Measurements from ENCODE around the gene PHPT1.

Gene PHPT1

GRCh38 chr9:136840140-136840876, 8.9 kb upstream of the PHPT1 start:
- TF ChIP-seq EGR1 (IDR thresholded peaks at IDR 0.05), result no peak
- TF ChIP-seq YY1 (IDR thresholded peaks at IDR 0.05; ENCODE audit: low read depth), result no peak; the same call in 1 of the 2 replicates
- TF ChIP-seq CREB1 (IDR thresholded peaks at IDR 0.05; ENCODE audit: low read depth), result no peak
- no peak for TF ChIP-seq EP300 (IDR thresholded peaks at IDR 0.05; ENCODE audit: borderline replicate concordance)
- no peak for TF ChIP-seq TAF1 (IDR thresholded peaks at IDR 0.05; ENCODE audit: low read depth)
- TF ChIP-seq NFIC (IDR thresholded peaks at IDR 0.05), result no peak
- TF ChIP-seq CEBPB (IDR thresholded peaks at IDR 0.05), result no peak
- no peak for TF ChIP-seq FOXM1 (IDR thresholded peaks at IDR 0.05; ENCODE audit: borderline replicate concordance, low read depth)
- TF ChIP-seq USF1 (IDR thresholded peaks at IDR 0.05), result no peak
- TF ChIP-seq RAD21 (IDR thresholded peaks at IDR 0.05; ENCODE audit: low read depth), result no peak
- TF ChIP-seq ZBTB7A (IDR thresholded peaks at IDR 0.05; ENCODE audit: low read depth), result no peak
- no peak for TF ChIP-seq TCF12 (IDR thresholded peaks at IDR 0.05; ENCODE audit: low read depth)
- no peak for TF ChIP-seq REST (IDR thresholded peaks at IDR 0.05; ENCODE audit: low read depth)

- peak; percentile 55 for TF ChIP-seq EP300 (IDR thresholded peaks at IDR 0.05; ENCODE audit: borderline replicate concordance)
- TF ChIP-seq TAF1 (IDR thresholded peaks at IDR 0.05; ENCODE audit: low read depth), result 0 out of 2 replicates have a peak, but pooled peaks have one; percentile 20
- peak; percentile 7; the same call in 1 of the 2 replicates for TF ChIP-seq RAD21 (IDR thresholded peaks at IDR 0.05; ENCODE audit: low read depth)
- TF ChIP-seq YY1 (IDR thresholded peaks at IDR 0.05; ENCODE audit: low read depth), result 0 out of 2 replicates have a peak, but pooled peaks have one; percentile 7
- no peak for TF ChIP-seq CREB1 (IDR thresholded peaks at IDR 0.05; ENCODE audit: low read depth)
- TF ChIP-seq REST (IDR thresholded peaks at IDR 0.05; ENCODE audit: low read depth), result no peak
- TF ChIP-seq TCF12 (IDR thresholded peaks at IDR 0.05; ENCODE audit: low read depth), result peak; percentile 91
- TF ChIP-seq NFIC (IDR thresholded peaks at IDR 0.05), result peak; percentile 60
- peak; percentile 86 for TF ChIP-seq TEAD4 (IDR thresholded peaks at IDR 0.05)
- TF ChIP-seq USF1 (IDR thresholded peaks at IDR 0.05), result 0 out of 2 replicates have a peak, but pooled peaks have one; percentile 2
- TF ChIP-seq FOXM1 (IDR thresholded peaks at IDR 0.05; ENCODE audit: borderline replicate concordance, low read depth), result no peak
- TF ChIP-seq MAX (IDR thresholded peaks at IDR 0.05), result peak; percentile 83
- peak; percentile 55 for TF ChIP-seq ZBTB7A (IDR thresholded peaks at IDR 0.05; ENCODE audit: low read depth)
- TF ChIP-seq CEBPB (IDR thresholded peaks at IDR 0.05), result no peak
- peak; percentile 88 for TF ChIP-seq EGR1 (IDR thresholded peaks at IDR 0.05)
These were observed 8.1 kb upstream of the PHPT1 start for GRCh38 chr9:136840877-136841645.

- peak; percentile 88 for TF ChIP-seq USF1 (IDR thresholded peaks at IDR 0.05)
These were observed 7.4 kb upstream of the PHPT1 start for GRCh38 chr9:136841646-136842379.

- TF ChIP-seq MAX (IDR thresholded peaks at IDR 0.05), result peak; percentile 43; the same call in 1 of the 2 replicates
- peak; percentile 38; the same call in 1 of the 2 replicates for TF ChIP-seq RAD21 (IDR thresholded peaks at IDR 0.05; ENCODE audit: low read depth)
- peak; percentile 77 for TF ChIP-seq ZBTB7A (IDR thresholded peaks at IDR 0.05; ENCODE audit: low read depth)
These were observed 6.7 kb upstream of the PHPT1 start, which contains the start of gene AJM1 for GRCh38 chr9:136842380-136842948. AJM1 (plus strand) TSS chr9:136842478; CDS start chr9:136844415, 1,937 bp downstream.

Data from Ishikawa (cell line).